K562 (cell line): ENCODE data around the gene RABL3. TPM values are rescaled to one million over a fixed set of nuclear protein-coding genes. Genes with fewer than 3 reads are reported as not detected.
A peak's percentile ranks its signal among the peaks of the same experiment; 100 is the strongest.

ENCODE experiments used
- ASH1L ChIP-seq: fragments of 450-650 bp; IDR thresholded peaks from 2 replicates; pipeline ENCODE4 v1.6.1; 2018; ENCODE audit warnings: borderline replicate concordance, mild to moderate bottlenecking, low read depth; ENCODE audit not compliant: partially characterized antibody
- CEBPZ ChIP-seq: fragments of 150-350 bp; IDR thresholded peaks from 2 replicates; pipeline ENCODE4 v1.6.1; 2014; ENCODE audit warnings: low read depth, mild to moderate bottlenecking, low read length, borderline replicate concordance
- ETV6 ChIP-seq, 3 experiments: fragments of 150-350 bp in 1 of 3; sonication (generic) in 1 of 3; formaldehyde crosslinking in 1 of 3; IDR thresholded peaks; 2 replicates each; pipeline versions ENCODE4 v1.6.1 to v1.8.0; 2014 to 2022; ENCODE audit warnings: borderline replicate concordance in 2 of 3, low read depth in 2 of 3, antibody characterized with exemption in 1 of 3, low read length in 1 of 3, mild to moderate bottlenecking in 1 of 3, missing genetic modification reagents in 1 of 3
- FUS ChIP-seq: fragments of 200-400 bp; formaldehyde crosslinking; optimal IDR thresholded peaks from 2 replicates; pipeline ENCODE3; 2017; ENCODE audit warnings: low read depth, low read length
- GATA2 ChIP-seq: sonication (generic); formaldehyde crosslinking; IDR thresholded peaks from 2 replicates; pipeline ENCODE4 v1.4.0; 2020; ENCODE audit warnings: mild to moderate bottlenecking, missing genetic modification reagents
- JUNB ChIP-seq: fragments of 450-650 bp; formaldehyde crosslinking; conservative IDR thresholded peaks from 2 replicates; pipeline ENCODE4 v1.4.0; 2020; ENCODE audit warnings: mild to moderate bottlenecking
- KHSRP ChIP-seq: fragments of 450-650 bp; IDR thresholded peaks from 2 replicates; pipeline ENCODE4 v1.6.1; 2017
- MAFG ChIP-seq: fragments of 450-650 bp; conservative IDR thresholded peaks from 2 replicates; pipeline ENCODE4 v1.6.1; 2016; ENCODE audit warnings: missing genetic modification characterization, missing compliant biosample characterization
- RBM25 ChIP-seq: fragments of 200-400 bp; formaldehyde crosslinking; IDR thresholded peaks from 2 replicates; pipeline ENCODE4 v1.6.1; 2018; ENCODE audit warnings: low read length, low read depth, moderate library complexity; ENCODE audit not compliant: severe bottlenecking
- ZBTB40 ChIP-seq, 2 experiments: fragments of 450-650 bp in 1 of 2; sonication (generic) in 1 of 2; formaldehyde crosslinking in 1 of 2; IDR thresholded peaks; 2 replicates each; pipeline versions ENCODE4 v1.7.1 to v1.9.0; 2016 to 2022; ENCODE audit warnings: inconsistent platforms in 1 of 2, mild to moderate bottlenecking in 1 of 2, missing genetic modification reagents in 1 of 2
- ZNF146 ChIP-seq: IDR thresholded peaks from one replicate; pipeline ENCODE4 v1.6.1; 2018; ENCODE audit warnings: missing compliant biosample characterization; ENCODE audit not compliant: unreplicated experiment
- ZNF263 ChIP-seq: sonication (generic); formaldehyde crosslinking; IDR thresholded peaks from 2 replicates; pipeline ENCODE4 v1.8.0; 2022; ENCODE audit warnings: mild to moderate bottlenecking, missing genetic modification reagents, borderline replicate concordance
- ZNF354B ChIP-seq: fragments of 250-450 bp; sonication (Bioruptor Pico); IDR thresholded peaks from 2 replicates; pipeline ENCODE4 v1.4.0; 2020
- ZNF57 ChIP-seq: fragments of 450-650 bp; formaldehyde crosslinking; IDR thresholded peaks from 2 replicates; pipeline ENCODE4 v1.4.0; 2020; ENCODE audit warnings: mild to moderate bottlenecking, moderate library complexity
- ZNF644 ChIP-seq: fragments of 200-800 bp; sonication (Bioruptor generic); IDR thresholded peaks from 2 replicates; pipeline ENCODE4 v1.6.1; 2016; ENCODE audit warnings: low read depth, missing genetic modification characterization, missing compliant biosample characterization
- polyA plus RNA-seq, 8 experiments: library from polyadenylated mRNA; depleted of rRNA in 4 of 8; stranded (reverse) in 5 of 8; unstranded in 3 of 8; fragments of >200 nt; fragmentation: Nextera tagmentation in 2 of 8; fragmentation: Illumina TruSeq in 1 of 8; extraction: Ambion mirVana in 2 of 8; extraction: Trizol in 1 of 8; gene quantifications; 2 replicates each; pipeline versions ENCODE4 v1.2.1 to v1.2.3, GENCODE V29; 2011 to 2014; ENCODE audit warnings: inconsistent platforms in 1 of 8, missing spikeins in 1 of 8
- total RNA-seq, 7 experiments: library from RNA; depleted of rRNA in 6 of 7; stranded (reverse); fragments of >200 nt in 6 of 7; fragmentation: Illumina TruSeq in 2 of 7; extraction: Trizol in 2 of 7; gene quantifications; 2 replicates each; pipeline versions ENCODE4 v1.2.1 to v1.2.3, GENCODE V29; 2011 to 2021; ENCODE audit warnings: low replicate concordance in 1 of 7

RABL3 gene
- total and polyA plus RNA-seq, 9 of the 15 experiments (the other 6 are each of a cell fraction or from before 2014, with no cell fraction given) = 6.5 to 30.7 (median 12.3) TPM

- TF ChIP-seq ZBTB40 (IDR thresholded peaks at IDR 0.05) = peak; percentile 28; the same call in 1 of the 2 replicates
- no peak for TF ChIP-seq ZBTB40 (CRISPR knock-in tag; IDR thresholded peaks at IDR 0.05)
- TF ChIP-seq FUS = no peak
- TF ChIP-seq CEBPZ = no peak
- TF ChIP-seq ZNF354B (CRISPR knock-in tag) = no peak
- no peak for TF ChIP-seq ZNF57 (CRISPR knock-in tag)
- no peak for TF ChIP-seq ETV6 (IDR thresholded peaks at IDR 0.05; ENCODE audit: borderline replicate concordance in 1 of 2, low read depth in 2 of 2, low read length in 1 of 2)
- no peak for TF ChIP-seq ETV6 (CRISPR knock-in tag; IDR thresholded peaks at IDR 0.05; ENCODE audit: borderline replicate concordance)
- peak; percentile 82 for TF ChIP-seq ASH1L
- TF ChIP-seq MAFG = no peak
- TF ChIP-seq ZNF146 = no peak
- TF ChIP-seq GATA2 = no peak
- TF ChIP-seq ZNF263 (CRISPR knock-in tag) = no peak
- TF ChIP-seq JUNB (CRISPR knock-in tag) = no peak
- TF ChIP-seq ZNF644 (tag) = no peak
- TF ChIP-seq KHSRP = no peak
- TF ChIP-seq RBM25 = peak; percentile 64
Observed at GRCh38 chr3:120742198-120742848, at the start of gene RABL3, which contains the start of gene GTF2E1 (continued).
